ENCODE data around the gene MAGEB4.

The MAGEB4 gene

GRCh38 chrX:30262763-30263162, 21.0 kb downstream of the MAGEB4 start:
- no peaks in the 10 kb centered on the region for H3K27me3 ChIP-seq (ENCODE audit: insufficient read depth, low read length, poor library complexity, severe bottlenecking)
- H3K4me1 ChIP-seq (ENCODE audit: insufficient read depth, low read length, poor library complexity, severe bottlenecking) = peaks cover 14% of the 10 kb centered on the region
- H3K9ac ChIP-seq (ENCODE audit: low read depth, low read length, poor library complexity, severe bottlenecking) = no peak overlapping the region
- H3K9me3 ChIP-seq (ENCODE audit: insufficient read depth, low read depth, low read length) = no peaks in the 10 kb centered on the region
- H4K20me1 ChIP-seq (ENCODE audit: insufficient read depth, low read length, poor library complexity, severe bottlenecking) = no peaks in the 10 kb centered on the region
- no peak overlapping the region for H3K4me3 ChIP-seq (ENCODE audit: low read length, poor library complexity, severe bottlenecking)
- H3K4me2 ChIP-seq (ENCODE audit: low read depth, low read length, poor library complexity, severe bottlenecking) = no peak overlapping the region
- no peaks in the 10 kb centered on the region for H3K79me2 ChIP-seq (ENCODE audit: insufficient read depth, low read length)
- TF ChIP-seq EZH2phosphoT487 (IDR thresholded peaks at IDR 0.05; ENCODE audit: borderline replicate concordance) = no peak
- no peak for TF ChIP-seq CTCF (conservative IDR thresholded peaks at IDR 0.05; ENCODE audit: low read length)
- no peaks in the 10 kb centered on the region for H3F3A ChIP-seq (ENCODE audit: low read depth)
- H2AFZ ChIP-seq (ENCODE audit: low read length) = no peak overlapping the region
- H3K36me3 ChIP-seq (ENCODE audit: insufficient read depth, low read length) = no peaks in the 10 kb centered on the region
- H3K9me2 ChIP-seq (replicated peaks; ENCODE audit: low read depth, low read length) = no peaks in the 10 kb centered on the region

- no peak for TF ChIP-seq CTCF (conservative IDR thresholded peaks at IDR 0.05; ENCODE audit: low read length)
- TF ChIP-seq EZH2phosphoT487 (IDR thresholded peaks at IDR 0.05; ENCODE audit: borderline replicate concordance) = no peak
- Histone ChIP-seq H3F3A (ENCODE audit: low read depth) (no peaks in the 10 kb centered on the region), H3K4me3 (ENCODE audit: low read length, poor library complexity, severe bottlenecking) (no peak overlapping the region), H3K4me1 (ENCODE audit: insufficient read depth, low read length, poor library complexity, severe bottlenecking) (peaks cover 17% of the 10 kb centered on the region), H4K20me1 (ENCODE audit: insufficient read depth, low read length, poor library complexity, severe bottlenecking) (no peaks in the 10 kb centered on the region), H3K9me2 (replicated peaks; ENCODE audit: low read depth, low read length) (no peaks in the 10 kb centered on the region), H2AFZ (ENCODE audit: low read length) (no peak overlapping the region), H3K79me2 (ENCODE audit: insufficient read depth, low read length) (no peaks in the 10 kb centered on the region), H3K9me3 (ENCODE audit: insufficient read depth, low read depth, low read length) (no peaks in the 10 kb centered on the region; the same call in 1 of the 2 replicates), H3K9ac (ENCODE audit: low read depth, low read length, poor library complexity, severe bottlenecking) (no peak overlapping the region), H3K4me2 (ENCODE audit: low read depth, low read length, poor library complexity, severe bottlenecking) (no peak overlapping the region), H3K36me3 (ENCODE audit: insufficient read depth, low read length) (no peaks in the 10 kb centered on the region), H3K27me3 (ENCODE audit: insufficient read depth, low read length, poor library complexity, severe bottlenecking) (no peaks in the 10 kb centered on the region)
These were observed 28.8 kb downstream of the MAGEB4 start for GRCh38 chrX:30270639-30271038.

GRCh38 chrX:30275498-30275897, 33.7 kb downstream of the MAGEB4 start:
- H3K27me3 ChIP-seq (ENCODE audit: insufficient read depth, low read length, poor library complexity, severe bottlenecking) = no peaks in the 10 kb centered on the region
- no peak overlapping the region for H3K4me2 ChIP-seq (ENCODE audit: low read depth, low read length, poor library complexity, severe bottlenecking)
- no peaks in the 10 kb centered on the region for H3K79me2 ChIP-seq (ENCODE audit: insufficient read depth, low read length)
- TF ChIP-seq CTCF (conservative IDR thresholded peaks at IDR 0.05; ENCODE audit: low read length) = peak; percentile 63
- no peak for TF ChIP-seq EZH2phosphoT487 (IDR thresholded peaks at IDR 0.05; ENCODE audit: borderline replicate concordance)
- H3K9me3 ChIP-seq (ENCODE audit: insufficient read depth, low read depth, low read length) = no peaks in the 10 kb centered on the region; the same call in 1 of the 2 replicates
- 0 out of 2 replicates have a peak overlapping the region, but pooled peaks have one; percentile 55 for H2AFZ ChIP-seq (ENCODE audit: low read length)
- peaks cover 22% of the 10 kb centered on the region for H3K4me1 ChIP-seq (ENCODE audit: insufficient read depth, low read length, poor library complexity, severe bottlenecking)
- no peak overlapping the region for H3K4me3 ChIP-seq (ENCODE audit: low read length, poor library complexity, severe bottlenecking)
- no peaks in the 10 kb centered on the region for H4K20me1 ChIP-seq (ENCODE audit: insufficient read depth, low read length, poor library complexity, severe bottlenecking)
- H3K9ac ChIP-seq (ENCODE audit: low read depth, low read length, poor library complexity, severe bottlenecking) = no peak overlapping the region
- H3K9me2 ChIP-seq (replicated peaks; ENCODE audit: low read depth, low read length) = no peaks in the 10 kb centered on the region
- no peaks in the 10 kb centered on the region for H3K36me3 ChIP-seq (ENCODE audit: insufficient read depth, low read length)
- no peaks in the 10 kb centered on the region for H3F3A ChIP-seq (ENCODE audit: low read depth)
